ENCODE results near the gene TNS1.

TNS1 gene

GRCh38 chr2:217868911-217869334, 133.9 kb downstream of the TNS1 start:
- no peak overlapping the region for H3K4me3 ChIP-seq (ENCODE audit: low read length)
- DNase-seq (ENCODE audit: low read depth, low spot score), result no peak

GRCh38 chr2:217868265-217868892, 134.4 kb downstream of the TNS1 start:
- DNase-seq (ENCODE audit: low read depth, low spot score), result no peak
- H3K4me3 ChIP-seq (ENCODE audit: low read length), result no peak overlapping the region

- H3K4me3 ChIP-seq (ENCODE audit: low read length), result no peak overlapping the region
- DNase-seq (ENCODE audit: low read depth, low spot score), result no peak
Observed at GRCh38 chr2:217866457-217866856, 136.3 kb downstream of the TNS1 start.

GRCh38 chr2:217864963-217865772, 137.6 kb downstream of the TNS1 start:
- DNase-seq (ENCODE audit: low read depth, low spot score), result no peak
- H3K4me3 ChIP-seq (ENCODE audit: low read length), result no peak overlapping the region

GRCh38 chr2:217863883-217864282, 138.9 kb downstream of the TNS1 start:
- H3K4me3 ChIP-seq (ENCODE audit: low read length), result no peak overlapping the region
- no peak for DNase-seq (ENCODE audit: low read depth, low spot score)

- DNase-seq (ENCODE audit: low read depth, low spot score), result no peak
- H3K4me3 ChIP-seq (ENCODE audit: low read length), result no peak overlapping the region
Observed at GRCh38 chr2:217861334-217861877, 141.4 kb downstream of the TNS1 start.

- no peak overlapping the region for H3K4me3 ChIP-seq (ENCODE audit: low read length)
- DNase-seq (ENCODE audit: low read depth, low spot score), result no peak
Observed at GRCh38 chr2:217859926-217860325, 142.9 kb downstream of the TNS1 start.

- no peak for DNase-seq (ENCODE audit: low read depth, low spot score)
- H3K4me3 ChIP-seq (ENCODE audit: low read length), result no peak overlapping the region
Observed at GRCh38 chr2:217858519-217859491, 144.0 kb downstream of the TNS1 start.

GRCh38 chr2:217857624-217858506, 144.9 kb downstream of the TNS1 start:
- no peak for DNase-seq (ENCODE audit: low read depth, low spot score)
- H3K4me3 ChIP-seq (ENCODE audit: low read length), result no peak overlapping the region

GRCh38 chr2:217856871-217857270, 145.9 kb downstream of the TNS1 start:
- H3K4me3 ChIP-seq (ENCODE audit: low read length), result no peak overlapping the region
- no peak for DNase-seq (ENCODE audit: low read depth, low spot score)

- no peak overlapping the region for H3K4me3 ChIP-seq (ENCODE audit: low read length)
- no peak for DNase-seq (ENCODE audit: low read depth, low spot score)
Observed at GRCh38 chr2:217856159-217856558, 146.6 kb downstream of the TNS1 start.

GRCh38 chr2:217854684-217855420, 147.9 kb downstream of the TNS1 start:
- no peak for DNase-seq (ENCODE audit: low read depth, low spot score)

GRCh38 chr2:217853961-217854360, 148.8 kb downstream of the TNS1 start:
- no peak for DNase-seq (ENCODE audit: low read depth, low spot score)
- no peak overlapping the region for H3K4me3 ChIP-seq (ENCODE audit: low read length)

More at GRCh38 chr2:217854684-217855420, 147.9 kb downstream of the TNS1 start:
- no peak overlapping the region for H3K4me3 ChIP-seq (ENCODE audit: low read length)

GRCh38 chr2:217853301-217853881, 149.4 kb downstream of the TNS1 start:
- no peak for DNase-seq (ENCODE audit: low read depth, low spot score)
- no peak overlapping the region for H3K4me3 ChIP-seq (ENCODE audit: low read length)

- H3K4me3 ChIP-seq (ENCODE audit: low read length), result no peak overlapping the region
- DNase-seq (ENCODE audit: low read depth, low spot score), result no peak
Observed at GRCh38 chr2:217852555-217853211, 150.1 kb downstream of the TNS1 start.

- no peak for DNase-seq (ENCODE audit: low read depth, low spot score)
- no peak overlapping the region for H3K4me3 ChIP-seq (ENCODE audit: low read length)
Observed at GRCh38 chr2:217851191-217852020, 151.4 kb downstream of the TNS1 start.
